ENCODE results near the gene RALGAPB.

DNA sequence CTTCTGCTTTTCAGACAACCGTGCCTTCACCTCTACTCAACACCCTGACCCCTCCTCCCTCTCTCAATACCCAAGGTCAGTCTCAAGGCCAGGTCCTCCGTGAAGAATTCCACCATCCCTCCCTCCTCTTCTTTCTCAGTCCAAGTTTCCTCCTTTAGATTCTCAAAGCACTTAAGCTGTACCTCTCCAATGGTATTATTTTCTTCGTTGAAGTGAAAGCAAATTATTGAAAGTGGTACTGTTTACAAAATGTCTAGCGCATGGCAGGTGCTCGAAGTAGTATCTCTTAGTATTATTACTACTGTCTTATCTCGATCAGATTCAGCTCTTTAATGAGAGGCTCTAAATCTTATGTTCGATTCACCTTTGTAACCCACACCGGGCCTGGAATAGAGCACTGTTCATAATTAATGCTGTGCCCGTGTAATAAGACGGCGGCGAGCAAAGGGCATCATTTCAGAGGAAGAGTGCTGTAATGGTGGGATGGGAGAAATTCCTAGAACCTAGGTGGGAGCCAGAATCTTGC, 593 bp upstream of the RALGAPB start:
- TF ChIP-seq, protein P1, sequence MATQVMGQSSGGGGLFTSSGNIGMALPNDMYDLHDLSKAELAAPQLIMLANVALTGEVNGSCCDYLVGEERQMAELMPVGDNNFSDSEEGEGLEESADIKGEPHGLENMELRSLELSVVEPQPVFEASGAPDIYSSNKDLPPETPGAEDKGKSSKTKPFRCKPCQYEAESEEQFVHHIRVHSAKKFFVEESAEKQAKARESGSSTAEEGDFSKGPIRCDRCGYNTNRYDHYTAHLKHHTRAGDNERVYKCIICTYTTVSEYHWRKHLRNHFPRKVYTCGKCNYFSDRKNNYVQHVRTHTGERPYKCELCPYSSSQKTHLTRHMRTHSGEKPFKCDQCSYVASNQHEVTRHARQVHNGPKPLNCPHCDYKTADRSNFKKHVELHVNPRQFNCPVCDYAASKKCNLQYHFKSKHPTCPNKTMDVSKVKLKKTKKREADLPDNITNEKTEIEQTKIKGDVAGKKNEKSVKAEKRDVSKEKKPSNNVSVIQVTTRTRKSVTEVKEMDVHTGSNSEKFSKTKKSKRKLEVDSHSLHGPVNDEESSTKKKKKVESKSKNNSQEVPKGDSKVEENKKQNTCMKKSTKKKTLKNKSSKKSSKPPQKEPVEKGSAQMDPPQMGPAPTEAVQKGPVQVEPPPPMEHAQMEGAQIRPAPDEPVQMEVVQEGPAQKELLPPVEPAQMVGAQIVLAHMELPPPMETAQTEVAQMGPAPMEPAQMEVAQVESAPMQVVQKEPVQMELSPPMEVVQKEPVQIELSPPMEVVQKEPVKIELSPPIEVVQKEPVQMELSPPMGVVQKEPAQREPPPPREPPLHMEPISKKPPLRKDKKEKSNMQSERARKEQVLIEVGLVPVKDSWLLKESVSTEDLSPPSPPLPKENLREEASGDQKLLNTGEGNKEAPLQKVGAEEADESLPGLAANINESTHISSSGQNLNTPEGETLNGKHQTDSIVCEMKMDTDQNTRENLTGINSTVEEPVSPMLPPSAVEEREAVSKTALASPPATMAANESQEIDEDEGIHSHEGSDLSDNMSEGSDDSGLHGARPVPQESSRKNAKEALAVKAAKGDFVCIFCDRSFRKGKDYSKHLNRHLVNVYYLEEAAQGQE (IDR thresholded peaks at IDR 0.05; ENCODE audit: low read depth): no peak
- TF ChIP-seq EP300 (IDR thresholded peaks at IDR 0.05; ENCODE audit: borderline replicate concordance) (no peak), EGR1 (IDR thresholded peaks at IDR 0.05) (no peak), YY1 (IDR thresholded peaks at IDR 0.05; ENCODE audit: low read depth) (no peak), TAF1 (IDR thresholded peaks at IDR 0.05; ENCODE audit: low read depth) (no peak), NFIC (IDR thresholded peaks at IDR 0.05) (no peak), CEBPB (IDR thresholded peaks at IDR 0.05) (no peak), RAD21 (IDR thresholded peaks at IDR 0.05; ENCODE audit: low read depth) (no peak), TCF12 (IDR thresholded peaks at IDR 0.05; ENCODE audit: low read depth) (no peak)
- TF ChIP-seq, protein P2, sequence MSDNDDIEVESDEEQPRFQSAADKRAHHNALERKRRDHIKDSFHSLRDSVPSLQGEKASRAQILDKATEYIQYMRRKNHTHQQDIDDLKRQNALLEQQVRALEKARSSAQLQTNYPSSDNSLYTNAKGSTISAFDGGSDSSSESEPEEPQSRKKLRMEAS (IDR thresholded peaks at IDR 0.05): no peak
- TF ChIP-seq, protein P3, sequence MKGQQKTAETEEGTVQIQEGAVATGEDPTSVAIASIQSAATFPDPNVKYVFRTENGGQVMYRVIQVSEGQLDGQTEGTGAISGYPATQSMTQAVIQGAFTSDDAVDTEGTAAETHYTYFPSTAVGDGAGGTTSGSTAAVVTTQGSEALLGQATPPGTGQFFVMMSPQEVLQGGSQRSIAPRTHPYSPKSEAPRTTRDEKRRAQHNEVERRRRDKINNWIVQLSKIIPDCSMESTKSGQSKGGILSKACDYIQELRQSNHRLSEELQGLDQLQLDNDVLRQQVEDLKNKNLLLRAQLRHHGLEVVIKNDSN (IDR thresholded peaks at IDR 0.05): no peak

All from Ishikawa (cell line).